Brain microvascular endothelial cell (primary cell): ENCODE results near the gene IMPG2.

Experiments
- DNase-seq: peaks from one replicate; pipeline ENCODE4 v3.0.0-alpha.2; 2020
- H3K27ac ChIP-seq: fragments of 250-450 bp; sonication (Bioruptor Pico); 2 replicates; pipeline ENCODE4 v1.5.1; 2020; ENCODE audit warnings: mild to moderate bottlenecking, moderate library complexity
- H3K27me3 ChIP-seq: fragments of 250-450 bp; sonication (Bioruptor Pico); replicated peaks from 2 replicates; pipeline ENCODE4 v1.5.1; 2020; ENCODE audit warnings: mild to moderate bottlenecking
- H3K36me3 ChIP-seq: fragments of 250-450 bp; sonication (Bioruptor Pico); replicated peaks from 2 replicates; pipeline ENCODE4 v1.5.1; 2020; ENCODE audit warnings: mild to moderate bottlenecking
- H3K4me3 ChIP-seq: 2 replicates; pipeline ENCODE4 v1.5.1; 2011; ENCODE audit warnings: low read depth, mild to moderate bottlenecking, control low read depth, low read length, moderate library complexity
- CTCF ChIP-seq: IDR thresholded peaks from 2 replicates; pipeline ENCODE4 v1.5.1; 2011; ENCODE audit warnings: low read depth, mild to moderate bottlenecking, moderate library complexity, low read length, control low read depth, inconsistent platforms; ENCODE audit errors: missing control alignments
- in situ Hi-C: cut with HindIII; loops from 2 replicates; pipeline ENCODE4 v1.10.0; 2017; ENCODE audit warnings: low sequenced_read_pairs, low pct_ligation_motif_present

Gene IMPG2

DNA sequence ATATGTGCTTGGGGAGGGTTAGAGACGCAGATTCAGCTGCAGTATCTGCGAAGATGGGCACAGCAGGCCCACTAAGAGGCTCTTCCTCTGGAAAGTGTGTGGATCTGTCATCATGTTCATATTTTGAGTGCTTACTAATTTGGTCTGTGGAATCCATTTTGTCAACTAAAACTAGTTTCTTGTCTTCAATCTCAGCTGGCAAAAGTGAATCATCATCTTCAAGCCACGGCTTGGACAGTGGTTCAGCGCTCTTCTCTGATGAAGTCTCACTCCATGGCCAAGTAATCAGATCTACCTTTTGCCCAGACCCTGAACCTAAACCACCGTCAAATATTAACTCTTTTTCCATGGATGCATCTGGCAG lies 76.2 kb downstream of the IMPG2 start:
- DNase-seq: no peak
- in situ Hi-C loops: no loop called here
- Histone ChIP-seq H3K27me3 (no peaks in the 10 kb centered on the region), H3K36me3 (no peaks in the 10 kb centered on the region), H3K4me3 (no peak overlapping the region), H3K27ac (no peak overlapping the region)
- TF ChIP-seq CTCF: no peak

DNA sequence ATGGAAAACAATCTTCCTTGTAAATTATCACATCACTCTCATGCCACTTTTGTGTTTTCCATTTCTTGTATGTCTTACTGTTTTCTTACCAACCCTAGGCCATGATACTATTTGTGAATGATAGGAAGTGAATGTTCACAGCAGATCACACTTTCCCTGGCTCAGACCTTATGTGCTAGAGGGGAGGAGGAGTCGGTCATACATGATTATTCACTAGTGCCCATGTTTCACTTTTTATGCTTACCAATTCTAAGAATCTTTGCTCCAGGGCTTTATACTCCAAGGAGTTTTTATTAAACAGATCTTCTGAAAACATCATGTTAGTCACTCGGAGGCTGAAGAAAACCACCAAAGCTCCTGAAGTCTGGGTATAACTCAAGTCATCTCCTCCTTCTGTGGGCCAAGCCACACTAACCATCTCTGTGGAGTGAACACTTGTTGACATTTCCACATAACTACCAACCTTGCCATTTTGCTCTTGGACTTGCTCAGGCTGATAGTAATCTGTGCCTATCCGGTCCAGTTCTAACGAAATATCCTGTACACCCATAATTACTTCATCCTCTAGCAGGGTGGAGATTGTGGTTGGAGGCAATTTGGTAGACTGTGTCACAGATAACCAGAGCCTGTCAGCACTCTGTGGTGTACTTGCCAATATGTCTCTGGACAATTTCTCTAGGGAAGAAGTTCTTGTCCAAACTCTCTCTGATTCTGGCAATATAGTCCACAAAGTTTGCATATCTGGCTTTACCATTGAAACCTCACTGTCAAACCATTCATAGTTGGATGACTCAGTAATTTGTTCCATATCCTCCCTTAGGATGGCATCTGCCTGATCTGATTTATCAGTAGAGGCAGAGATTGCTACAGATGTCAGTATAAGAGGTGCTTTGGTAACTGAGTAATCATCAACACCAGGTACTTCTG lies 76.8 kb downstream of the IMPG2 start:
- Histone ChIP-seq H3K4me3 (no peak overlapping the region), H3K27me3 (no peaks in the 10 kb centered on the region), H3K36me3 (no peaks in the 10 kb centered on the region), H3K27ac (no peak overlapping the region)
- no peak for DNase-seq
- in situ Hi-C loops: no loop called here
- TF ChIP-seq CTCF: no peak

DNA sequence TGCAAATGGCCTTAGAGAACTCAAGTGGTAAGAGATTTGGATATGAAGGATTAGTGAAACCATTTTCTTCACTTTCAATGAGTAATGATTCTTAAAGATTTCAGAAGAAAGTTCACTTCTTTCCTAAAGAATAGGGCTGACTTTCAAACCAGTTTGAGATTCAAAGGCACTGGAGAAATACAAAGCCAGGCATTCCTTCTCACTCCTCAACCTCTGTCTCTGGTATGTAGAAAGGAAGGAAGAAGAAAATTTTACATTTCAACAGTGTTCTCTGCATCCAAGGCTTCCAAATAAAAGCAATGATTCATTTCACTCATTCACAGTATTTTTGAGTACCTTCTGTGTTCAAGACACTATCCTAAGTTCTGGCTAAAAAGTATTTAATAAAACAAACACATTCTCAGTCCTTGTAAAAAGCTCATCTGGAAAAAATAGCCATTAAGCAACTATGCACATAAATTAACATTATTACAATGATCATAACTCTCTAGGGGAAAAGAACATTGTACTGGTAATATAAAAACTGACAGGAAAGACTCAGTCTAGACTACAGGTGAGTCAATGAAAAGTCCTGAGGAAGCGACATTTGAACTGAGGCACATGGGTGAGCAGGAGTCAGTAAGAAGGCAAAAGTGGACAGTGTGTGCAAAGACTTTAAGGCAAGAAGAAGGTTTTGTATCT lies 79.5 kb downstream of the IMPG2 start:
- Histone ChIP-seq H3K36me3 (no peaks in the 10 kb centered on the region), H3K4me3 (no peak overlapping the region), H3K27ac (no peak overlapping the region), H3K27me3 (no peaks in the 10 kb centered on the region)
- in situ Hi-C loops: no loop called here
- TF ChIP-seq CTCF: no peak
- DNase-seq: no peak

DNA sequence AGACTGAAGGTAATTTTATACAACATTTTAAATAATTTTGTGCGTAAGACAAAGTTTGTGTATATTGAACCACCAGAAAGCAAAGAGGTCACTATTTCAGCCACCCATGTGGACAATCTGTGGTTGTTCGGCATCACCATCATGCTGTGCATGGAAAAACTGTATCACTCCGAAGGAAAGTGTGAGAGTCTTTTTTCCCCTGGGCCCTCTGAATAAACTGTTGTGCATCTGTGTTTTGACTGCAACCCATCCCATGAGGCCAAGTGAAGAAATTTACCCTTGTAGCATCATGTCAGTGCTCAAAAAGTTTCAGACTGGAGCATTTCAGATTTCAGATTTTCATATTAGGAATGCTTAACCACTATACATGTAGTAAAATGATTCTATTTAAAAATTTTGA lies 85.3 kb downstream of the IMPG2 start:
- TF ChIP-seq CTCF: no peak
- H3K36me3 ChIP-seq: no peaks in the 10 kb centered on the region
- in situ Hi-C loops: no loop called here

GRCh38 chr3:101230618-101231017 lies 89.8 kb downstream of the IMPG2 start:
- Histone ChIP-seq H3K36me3 (no peaks in the 10 kb centered on the region), H3K27ac (no peak overlapping the region), H3K27me3 (no peaks in the 10 kb centered on the region), H3K4me3 (no peak overlapping the region)
- no peak for DNase-seq
- in situ Hi-C loops: no loop called here
- no peak for TF ChIP-seq CTCF

More for the DNA sequence above, 85.3 kb downstream of the IMPG2 start:
- Histone ChIP-seq H3K27ac (no peak overlapping the region), H3K27me3 (no peaks in the 10 kb centered on the region), H3K4me3 (no peak overlapping the region)
- no peak for DNase-seq
